HepG2 (cell line): ENCODE measurements around the gene CXCL17.

ENCODE experiments used
- CBX2 ChIP-seq, 2 experiments: fragments of 200-600 bp in 1 of 2; sonication (generic); formaldehyde crosslinking in 1 of 2; IDR thresholded peaks; 2 replicates each; pipeline versions ENCODE4 v1.7.0 to v1.8.1; 2018 to 2022; ENCODE audit warnings: low read depth in 2 of 2, low read length in 1 of 2, mild to moderate bottlenecking in 1 of 2, missing genetic modification reagents in 1 of 2
- CEBPB ChIP-seq: IDR thresholded peaks from 2 replicates; pipeline ENCODE4 v1.6.1; 2011; ENCODE audit warnings: low read depth, low read length, improper control_type of control experiment, borderline replicate concordance
- E2F1 ChIP-seq: sonication (generic); formaldehyde crosslinking; IDR thresholded peaks from 2 replicates; pipeline ENCODE4 v1.5.0; 2020; ENCODE audit warnings: missing genetic modification reagents
- FOXM1 ChIP-seq: sonication (generic); formaldehyde crosslinking; IDR thresholded peaks from 2 replicates; pipeline ENCODE4 v1.5.0; 2020; ENCODE audit warnings: missing genetic modification reagents
- GZF1 ChIP-seq: sonication (generic); formaldehyde crosslinking; IDR thresholded peaks from 2 replicates; pipeline ENCODE4 v1.5.1; 2020; ENCODE audit warnings: mild to moderate bottlenecking, missing genetic modification reagents
- PCBP2 ChIP-seq: fragments of 200-400 bp; formaldehyde crosslinking; optimal IDR thresholded peaks from 2 replicates; pipeline ENCODE3; 2018; ENCODE audit warnings: low read length, low read depth; ENCODE audit not compliant: poor library complexity, severe bottlenecking
- TF ChIP-seq, protein P1 (sequence below): sonication (generic); formaldehyde crosslinking; IDR thresholded peaks from 2 replicates; pipeline ENCODE4 v1.4.0; 2020; ENCODE audit warnings: missing genetic modification reagents

DNA sequence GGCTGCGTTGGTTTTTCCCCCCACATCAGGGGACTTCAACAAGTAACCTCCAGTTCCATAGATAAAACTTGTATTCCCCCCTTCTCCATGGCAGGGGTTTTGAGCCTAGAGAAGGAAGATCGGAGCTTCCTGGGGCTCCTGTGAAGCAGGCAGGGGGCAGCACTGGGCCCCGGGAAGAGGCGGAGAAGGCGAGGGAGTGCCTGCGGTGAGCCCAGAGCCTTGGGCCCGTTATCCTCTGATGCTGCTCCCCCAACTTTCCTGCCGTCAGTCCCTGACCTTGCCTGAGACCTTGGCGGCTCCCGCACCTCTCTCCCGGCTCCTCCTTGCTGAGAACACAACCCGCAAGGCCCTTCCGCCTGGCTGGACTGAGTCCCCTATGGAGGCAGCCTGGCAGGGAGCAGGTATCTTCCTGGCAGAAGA, 18.0 kb downstream of the CXCL17 start:
- TF ChIP-seq, protein P1, sequence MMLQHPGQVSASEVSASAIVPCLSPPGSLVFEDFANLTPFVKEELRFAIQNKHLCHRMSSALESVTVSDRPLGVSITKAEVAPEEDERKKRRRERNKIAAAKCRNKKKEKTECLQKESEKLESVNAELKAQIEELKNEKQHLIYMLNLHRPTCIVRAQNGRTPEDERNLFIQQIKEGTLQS (CRISPR knock-in tag), result no peak
- TF ChIP-seq FOXM1 (CRISPR knock-in tag) (no peak), E2F1 (CRISPR knock-in tag) (no peak), PCBP2 (no peak), CEBPB (no peak), GZF1 (CRISPR knock-in tag) (no peak), CBX2 (IDR thresholded peaks at IDR 0.05; ENCODE audit: low read depth, low read length) (no peak), CBX2 (CRISPR knock-in tag; IDR thresholded peaks at IDR 0.05; ENCODE audit: low read depth) (no peak)
